ENCODE results near the gene CACNG4.

CACNG4 gene

DNA sequence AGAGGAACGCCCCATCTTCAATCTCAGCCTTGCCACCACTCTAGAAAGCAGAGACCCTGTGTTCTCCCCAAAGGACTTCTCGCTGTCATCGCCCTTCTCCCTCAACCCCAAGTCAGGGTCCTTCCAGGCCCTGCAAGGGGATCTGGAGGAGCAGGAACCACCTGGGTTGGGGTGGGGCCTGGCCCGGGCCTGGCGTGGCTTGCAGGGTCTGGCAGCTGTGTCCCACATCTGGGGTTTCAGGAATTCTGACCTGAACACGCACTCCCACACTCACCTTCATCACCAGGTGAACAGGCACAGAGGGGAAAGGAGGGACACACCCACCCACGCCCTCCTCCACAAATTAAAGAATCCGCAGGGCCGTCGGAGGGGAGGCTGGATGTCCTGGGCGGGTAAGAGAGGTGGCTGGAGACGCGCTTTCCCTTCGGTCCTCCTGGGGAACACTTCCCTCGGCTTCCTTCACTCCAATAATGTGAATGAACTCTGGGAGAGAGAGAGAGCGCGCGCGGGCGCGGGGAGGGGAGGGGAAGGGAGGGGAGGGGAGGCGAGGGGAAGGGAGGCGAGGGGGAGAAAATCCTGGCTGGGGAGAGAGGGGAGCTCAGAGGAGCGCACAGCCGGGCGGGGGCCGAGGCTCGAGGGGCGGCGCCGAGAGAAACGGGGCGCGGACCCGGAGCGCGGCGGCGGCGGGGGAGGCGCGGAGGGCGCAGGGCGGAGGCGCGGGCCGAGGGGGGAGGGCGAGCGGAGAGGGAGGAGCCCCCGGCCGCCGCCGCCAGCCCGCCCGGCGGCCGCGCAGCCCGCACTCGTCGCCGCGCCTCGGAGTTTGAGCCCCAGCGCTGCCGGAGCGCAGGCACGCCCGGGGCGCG is at the start of gene CACNG4:
Gene CACNG4 (plus strand): TSS at position 799 of the 863 bp plus-strand sequence. CDS start 205 bp downstream, outside the sequence.
- peak; percentile 80 for DNase-seq (ENCODE audit: low spot score)

DNA sequence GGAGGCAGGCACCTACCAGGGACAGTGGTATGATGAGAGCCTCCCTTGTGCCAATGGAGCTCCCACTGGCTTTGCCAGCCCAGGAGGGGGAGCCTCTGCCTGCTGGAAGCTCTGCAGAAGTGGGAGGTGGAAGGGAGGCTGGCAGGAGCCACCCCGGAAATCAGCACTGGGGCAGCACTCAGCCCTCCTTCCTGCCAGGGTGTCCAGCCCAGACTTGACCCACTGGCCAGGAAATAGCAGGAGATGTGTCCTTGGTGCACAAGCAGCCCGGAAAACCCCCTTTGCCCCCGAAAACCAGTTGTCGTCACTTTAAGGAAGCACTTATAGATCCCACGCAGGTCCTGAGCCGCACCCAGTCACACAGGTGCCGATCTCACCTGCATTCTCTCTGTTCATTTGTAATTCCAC is 49.3 kb upstream of the CACNG4 start:
- DNase-seq (ENCODE audit: low spot score) = peak; percentile 71

DNA sequence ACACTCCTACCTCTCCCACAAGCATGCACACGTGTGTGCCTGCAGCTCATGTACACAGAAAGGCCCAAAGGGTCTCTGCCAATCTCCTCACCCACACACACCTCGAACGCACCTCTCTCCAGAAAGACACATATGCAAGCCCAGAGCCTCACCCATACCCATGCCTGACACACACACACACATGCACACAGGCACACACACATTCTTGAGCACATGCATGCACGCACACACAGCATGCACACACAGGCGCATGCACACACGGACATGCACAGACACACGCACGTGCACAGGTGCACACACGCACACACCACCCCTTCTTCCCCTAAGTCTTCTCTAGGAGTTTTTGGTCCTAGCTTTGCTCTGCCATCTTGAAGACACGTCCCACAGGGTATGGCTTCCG is 48.7 kb upstream of the CACNG4 start:
- no peak for DNase-seq (ENCODE audit: low spot score)

DNA sequence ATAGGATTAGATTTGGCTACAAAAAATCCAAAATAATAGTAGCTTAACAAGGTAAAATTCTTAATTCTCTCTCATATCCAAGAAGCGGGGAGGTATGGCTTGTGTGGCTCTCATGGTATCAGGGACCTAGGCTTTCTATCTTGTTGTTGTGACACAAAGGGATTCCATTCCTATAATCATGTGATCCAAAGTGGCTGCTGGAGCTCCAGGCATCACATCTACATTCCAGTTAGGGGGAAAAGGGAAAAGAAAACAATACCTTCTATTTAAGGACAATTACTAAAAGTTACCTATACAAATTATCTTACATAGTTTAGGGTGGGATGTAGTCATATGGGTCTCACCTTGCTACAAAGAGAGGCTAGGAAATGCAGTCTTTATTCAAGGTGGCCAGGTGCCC is 47.6 kb upstream of the CACNG4 start:
- DNase-seq (ENCODE audit: low spot score) = no peak

DNA sequence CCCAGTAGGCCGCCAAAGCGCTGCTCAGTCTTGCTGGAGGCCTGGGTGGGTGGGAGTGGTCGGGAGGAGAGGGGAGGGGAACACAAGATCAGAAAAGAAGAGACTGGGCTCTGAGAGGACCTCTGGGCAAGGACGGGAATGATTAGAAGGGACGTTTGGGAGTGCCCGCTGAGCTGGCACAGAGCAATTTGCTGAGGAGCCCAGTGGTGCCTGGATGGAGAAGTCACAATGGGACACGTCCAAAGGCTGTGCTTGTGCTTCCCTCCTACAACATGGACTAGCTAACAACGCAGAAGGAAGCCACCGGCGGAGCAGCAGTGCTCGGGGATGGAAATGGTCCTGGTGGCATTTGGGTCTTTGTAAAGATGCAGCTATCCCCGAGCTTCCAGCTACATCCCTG is 45.6 kb upstream of the CACNG4 start:
- no peak for DNase-seq (ENCODE audit: low spot score)

DNA sequence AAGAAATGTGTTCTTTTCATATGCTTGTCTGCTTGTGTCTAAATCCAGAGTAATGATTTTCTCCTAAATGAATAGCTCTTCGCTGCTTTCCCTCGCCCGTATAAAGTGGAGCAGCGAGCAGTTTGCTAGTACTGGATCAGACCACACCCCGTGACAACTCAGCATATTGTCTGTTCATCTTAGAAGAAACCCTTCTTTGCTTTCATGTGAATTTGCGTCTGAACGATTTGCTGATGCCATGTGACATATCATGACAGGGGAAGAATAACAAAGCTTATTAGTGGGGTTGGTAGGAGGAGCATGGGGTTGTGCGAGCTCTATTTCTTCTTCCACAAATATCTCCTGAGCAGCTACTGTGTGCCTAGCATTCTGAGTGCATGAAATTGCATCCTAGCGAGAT is 44.1 kb upstream of the CACNG4 start:
- DNase-seq (ENCODE audit: low spot score) = no peak

DNA sequence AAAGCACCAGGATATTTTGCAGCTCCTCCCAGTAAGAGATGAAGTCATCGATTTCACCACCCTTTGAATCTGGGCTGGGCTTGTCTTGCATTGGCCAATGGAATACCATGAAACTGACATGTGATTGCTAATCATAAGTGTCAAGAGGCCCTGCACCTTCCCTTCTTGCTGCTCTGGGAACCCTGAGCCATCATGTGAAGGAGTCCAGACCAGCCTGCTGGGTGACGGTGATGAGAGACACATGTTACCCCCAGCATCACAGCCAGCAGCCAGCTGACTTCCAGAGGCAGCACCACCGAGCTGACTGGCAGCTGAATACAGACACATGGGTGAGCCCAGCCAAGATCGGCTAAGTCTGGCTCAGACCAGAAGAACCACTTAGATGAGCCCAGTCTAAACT is 43.6 kb upstream of the CACNG4 start:
- DNase-seq (ENCODE audit: low spot score) = no peak

DNA sequence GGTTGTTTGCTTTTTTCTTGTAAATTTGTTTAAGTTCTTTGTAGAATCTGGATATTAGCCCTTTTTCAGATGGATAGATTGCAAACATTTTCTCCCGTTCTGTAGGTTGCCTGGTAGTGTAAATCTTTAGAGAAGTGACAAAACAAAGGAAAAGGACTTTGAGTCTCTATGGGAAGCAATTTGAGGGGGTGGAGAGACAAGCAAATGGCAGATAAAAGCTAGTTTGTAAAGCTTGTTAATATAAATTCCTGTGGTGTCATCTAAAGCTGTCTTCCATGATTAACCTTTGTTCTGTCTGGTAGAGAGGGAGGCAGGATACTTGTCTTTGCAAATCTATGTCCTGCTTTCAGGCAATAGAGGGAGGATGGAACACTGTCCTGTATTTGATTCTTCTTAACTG is 40.6 kb upstream of the CACNG4 start:
- no peak for DNase-seq (ENCODE audit: low spot score)

DNA sequence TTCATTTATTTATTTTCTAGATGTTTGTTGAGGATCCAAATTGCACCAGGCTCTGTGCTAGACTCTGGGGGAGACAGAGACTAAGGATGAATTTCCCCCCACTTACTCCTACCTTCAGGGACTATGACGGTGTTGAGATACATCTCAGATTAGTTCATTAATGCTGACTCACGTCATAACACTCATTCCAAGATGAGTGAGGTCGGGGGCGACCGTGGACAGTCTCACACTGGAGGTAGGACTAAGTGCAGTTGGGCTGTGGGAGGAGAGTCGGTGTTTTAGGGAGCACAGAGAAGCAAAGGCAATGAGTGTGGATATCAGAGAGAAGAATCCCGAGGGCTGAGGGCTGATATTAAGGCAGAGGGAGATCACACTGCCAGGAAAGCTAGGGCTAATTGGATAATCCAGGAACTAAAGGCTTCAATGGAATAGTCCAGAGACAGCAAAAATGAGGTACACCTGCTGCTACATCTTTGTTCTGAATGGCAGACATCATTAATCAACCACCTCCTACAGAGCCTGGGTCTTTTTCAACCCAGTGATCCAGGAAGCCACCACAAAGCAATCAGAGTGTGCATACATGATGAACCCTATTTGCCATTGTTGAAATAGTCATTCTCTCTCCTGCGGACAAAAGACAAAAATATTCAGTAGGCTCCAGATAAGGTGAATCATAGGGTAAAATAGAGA is 38.6 kb upstream of the CACNG4 start:
- DNase-seq (ENCODE audit: low spot score) = no peak

DNA sequence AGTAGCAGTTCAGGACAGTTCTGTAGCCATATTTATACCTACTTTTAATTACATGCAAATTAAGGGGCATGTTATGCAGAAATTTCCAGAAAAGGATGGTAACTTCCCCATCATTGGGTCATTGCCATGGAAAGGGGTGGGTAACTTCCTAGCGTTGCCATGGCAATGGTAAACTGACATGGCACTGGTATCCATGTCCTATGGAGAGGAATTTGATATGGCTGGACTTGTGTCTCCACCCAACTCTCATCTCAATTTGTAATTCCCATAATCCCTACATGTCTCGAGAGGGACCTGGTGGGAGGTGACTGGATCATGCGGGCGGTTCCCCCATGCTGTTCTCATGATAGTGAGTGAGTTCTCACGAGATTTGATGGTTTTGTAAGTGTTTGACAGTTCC is 35.6 kb upstream of the CACNG4 start:
- no peak for DNase-seq (ENCODE audit: low spot score)

DNA sequence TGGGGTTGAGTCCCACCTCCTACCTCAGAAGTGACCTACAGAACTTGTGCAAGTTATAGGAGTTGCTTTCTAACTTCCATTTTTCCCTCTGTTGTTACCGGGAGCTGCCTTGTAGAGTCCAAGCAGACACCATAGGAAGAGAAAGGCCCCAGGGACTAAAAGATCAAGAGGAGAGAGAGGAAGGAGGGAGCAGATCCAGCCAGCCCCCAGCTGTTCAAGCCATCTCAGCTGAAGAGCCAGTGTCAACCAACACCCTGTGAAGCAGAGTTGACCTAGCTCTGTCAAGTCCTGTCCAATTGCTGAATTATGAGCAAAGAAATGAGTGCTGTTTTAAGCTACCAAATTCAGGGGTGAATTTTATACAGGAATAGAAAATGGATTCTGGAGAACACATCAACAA is 34.9 kb upstream of the CACNG4 start:
- no peak for DNase-seq (ENCODE audit: low spot score)

DNA sequence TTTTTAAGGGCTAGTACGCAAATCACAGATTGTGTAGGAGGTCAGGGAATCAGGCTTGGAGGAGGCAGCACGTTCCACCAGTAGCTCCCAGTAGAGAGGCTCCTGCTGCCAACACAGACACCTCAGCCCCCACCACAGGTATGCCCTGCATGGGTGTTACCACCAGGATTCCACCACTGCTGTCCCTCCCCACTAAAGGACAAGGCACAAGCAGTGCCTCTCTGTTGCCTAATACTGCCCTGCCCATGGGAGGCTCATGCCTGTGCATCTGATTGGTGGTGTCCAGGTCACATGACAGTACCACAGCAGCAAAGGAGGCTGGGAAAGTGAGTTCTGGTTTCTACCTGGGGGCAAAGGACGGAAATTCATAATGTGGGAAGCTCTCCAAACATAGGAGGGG is 33.6 kb upstream of the CACNG4 start:
- DNase-seq (ENCODE audit: low spot score) = peak; percentile 74

DNA sequence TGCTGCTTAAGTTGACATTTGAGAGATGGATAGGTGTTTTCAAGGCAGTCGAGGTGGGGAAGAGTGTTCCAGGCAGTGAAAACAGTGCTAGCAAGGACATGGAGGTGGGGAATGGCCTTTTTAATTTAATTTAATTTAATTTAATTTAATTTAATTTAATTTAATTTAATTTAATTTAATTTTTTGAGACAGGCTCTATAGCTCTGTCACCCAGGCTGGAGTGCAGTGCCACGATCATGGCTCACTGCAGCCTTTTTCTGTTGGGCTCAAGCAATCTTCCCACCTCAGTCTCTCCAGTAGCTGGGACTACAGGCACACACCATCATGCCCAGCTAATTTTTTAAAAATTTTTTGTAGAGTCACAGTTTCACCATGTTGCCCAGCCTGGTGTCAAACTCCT is 32.2 kb upstream of the CACNG4 start:
- DNase-seq (ENCODE audit: low spot score) = no peak

DNA sequence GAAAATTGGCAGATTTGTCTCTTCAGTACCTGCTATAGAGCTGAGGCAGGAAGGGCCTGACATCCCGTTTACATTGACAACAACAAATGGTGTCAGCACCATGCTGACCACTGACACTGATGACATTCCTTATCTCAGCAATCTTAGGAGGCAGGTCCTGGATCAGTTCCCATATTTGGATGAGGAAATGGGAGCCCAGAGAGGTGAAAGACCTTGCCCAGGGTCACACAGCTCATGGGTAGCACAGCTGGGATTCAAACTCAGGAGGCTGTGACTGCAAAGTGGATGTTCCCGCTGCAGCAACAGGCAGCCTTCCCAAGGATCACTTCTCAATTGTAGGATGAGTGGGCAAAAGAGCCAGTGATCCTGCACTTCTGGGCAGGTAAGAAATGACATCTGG is 30.5 kb upstream of the CACNG4 start:
- no peak for DNase-seq (ENCODE audit: low spot score)

DNA sequence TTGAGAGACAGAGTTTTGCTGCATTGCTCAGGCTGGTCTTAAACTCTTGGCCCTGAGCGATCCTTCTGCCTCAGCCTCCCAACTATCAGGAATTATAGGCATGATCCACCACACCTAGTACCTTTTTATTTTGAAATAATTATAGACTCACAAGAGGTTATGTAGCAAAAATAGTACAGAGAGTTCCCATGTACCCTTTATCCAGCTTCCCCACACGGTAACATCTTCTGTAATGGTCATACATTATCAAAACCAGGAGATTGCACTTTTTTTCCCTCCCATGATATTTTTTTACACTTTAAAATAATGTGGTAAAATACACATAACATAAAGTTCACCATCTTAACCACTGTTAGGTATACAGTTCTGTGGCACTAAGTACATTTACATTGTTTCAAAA is 28.8 kb upstream of the CACNG4 start:
- DNase-seq (ENCODE audit: low spot score) = no peak

DNA sequence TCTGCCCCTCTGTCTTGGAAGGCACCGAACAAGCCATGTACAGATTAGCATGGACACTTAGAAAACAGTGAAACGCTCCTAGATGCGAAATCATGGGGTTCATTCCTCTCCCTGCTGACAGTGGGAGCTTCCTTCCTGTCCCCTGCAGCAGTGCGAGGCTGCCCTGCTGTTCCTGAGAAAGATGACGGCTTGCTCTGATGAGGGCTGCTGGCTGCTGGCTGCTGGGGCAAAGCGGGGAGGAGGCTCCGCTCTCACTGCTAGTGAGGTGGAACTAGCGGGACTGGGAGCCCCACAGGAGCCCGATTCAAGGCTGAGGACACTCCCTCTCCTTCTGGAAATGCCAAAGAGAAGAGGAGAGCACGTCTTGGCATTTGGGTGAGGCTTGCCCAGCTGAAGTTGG is 25.9 kb upstream of the CACNG4 start:
- no peak for DNase-seq (ENCODE audit: low spot score)

DNA sequence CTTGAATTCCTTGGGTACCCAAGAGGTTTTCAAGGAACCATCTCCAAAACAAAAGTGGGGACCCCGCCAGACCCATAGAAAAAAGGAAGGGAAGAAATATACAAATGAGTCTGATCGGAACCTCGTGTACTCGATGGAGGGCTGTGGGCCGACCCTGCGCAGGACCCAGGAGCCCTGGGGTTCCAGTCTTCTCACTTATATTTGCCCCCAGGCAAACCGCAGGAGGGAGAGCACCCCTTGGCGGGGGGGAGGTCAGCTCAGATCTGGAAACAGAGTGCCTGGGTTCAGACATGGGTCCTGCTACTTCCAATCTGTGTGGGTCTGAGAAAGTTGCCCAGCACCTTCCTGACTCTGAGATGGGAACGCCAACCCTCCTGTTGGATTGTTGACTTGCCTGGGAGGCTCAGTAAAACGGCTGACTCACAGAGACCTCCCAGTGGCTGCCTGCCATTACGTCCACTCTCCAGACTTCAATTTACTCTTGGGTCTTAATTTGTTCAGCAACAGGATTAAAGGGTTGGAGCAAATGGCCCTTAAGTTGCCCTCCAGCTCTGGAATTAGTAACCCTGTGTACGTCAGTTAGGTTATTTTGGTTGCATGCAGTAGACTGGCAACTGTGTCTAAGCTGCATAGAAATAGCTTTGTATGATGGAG is 24.9 kb upstream of the CACNG4 start:
- no peak for DNase-seq (ENCODE audit: low spot score)

DNA sequence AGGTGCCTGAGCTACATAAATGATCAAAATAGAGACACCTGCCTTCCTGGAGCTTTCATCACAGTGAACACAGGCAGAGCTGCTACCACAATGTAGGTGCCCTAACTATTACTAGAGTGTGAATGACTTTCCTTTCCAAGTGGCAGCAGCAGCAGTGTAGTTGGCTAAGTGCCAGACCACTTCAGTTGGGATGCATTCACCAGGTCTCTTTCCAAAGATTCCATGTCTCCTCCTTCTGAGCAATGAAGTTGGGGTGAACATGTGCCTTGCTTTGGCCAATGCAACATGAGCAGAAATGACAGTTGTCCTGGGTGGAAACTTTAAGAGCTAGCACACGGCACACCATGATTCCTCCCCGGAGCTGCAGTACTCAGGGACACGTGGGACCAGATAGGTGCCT is 23.3 kb upstream of the CACNG4 start:
- no peak for DNase-seq (ENCODE audit: low spot score)

DNA sequence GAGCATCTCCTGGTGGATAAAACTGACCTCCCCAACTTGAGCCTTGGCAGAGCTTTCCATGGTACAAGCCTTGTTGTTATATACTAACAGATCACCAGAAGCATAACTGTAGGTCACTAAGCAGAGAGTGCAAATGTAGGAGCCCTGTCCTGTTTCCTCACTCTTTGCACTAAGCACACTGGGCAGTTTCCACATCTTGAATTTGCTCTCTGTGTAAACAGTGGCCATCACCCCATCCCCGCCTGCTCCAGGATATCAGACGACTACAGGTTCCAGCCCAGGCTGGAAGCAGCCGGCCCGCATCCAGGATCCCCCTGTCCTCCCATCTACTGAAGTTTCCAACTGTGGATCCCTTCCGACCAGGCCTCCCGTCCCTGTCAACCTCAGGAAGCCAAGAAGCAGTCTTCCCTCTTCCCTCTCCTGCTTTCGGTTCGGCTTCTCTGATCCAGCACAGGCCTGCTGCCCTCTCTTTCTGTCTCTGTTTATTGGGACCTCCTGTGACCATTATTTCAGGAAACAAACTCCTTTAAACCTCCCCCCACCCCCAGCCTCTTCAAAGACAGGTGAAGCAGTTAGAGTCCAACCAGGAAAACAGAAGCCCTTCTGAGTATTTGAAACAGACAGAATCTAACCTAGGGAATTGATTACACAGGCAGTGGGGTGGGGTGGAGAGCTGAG is 22.6 kb upstream of the CACNG4 start:
- DNase-seq (ENCODE audit: low spot score) = no peak

DNA sequence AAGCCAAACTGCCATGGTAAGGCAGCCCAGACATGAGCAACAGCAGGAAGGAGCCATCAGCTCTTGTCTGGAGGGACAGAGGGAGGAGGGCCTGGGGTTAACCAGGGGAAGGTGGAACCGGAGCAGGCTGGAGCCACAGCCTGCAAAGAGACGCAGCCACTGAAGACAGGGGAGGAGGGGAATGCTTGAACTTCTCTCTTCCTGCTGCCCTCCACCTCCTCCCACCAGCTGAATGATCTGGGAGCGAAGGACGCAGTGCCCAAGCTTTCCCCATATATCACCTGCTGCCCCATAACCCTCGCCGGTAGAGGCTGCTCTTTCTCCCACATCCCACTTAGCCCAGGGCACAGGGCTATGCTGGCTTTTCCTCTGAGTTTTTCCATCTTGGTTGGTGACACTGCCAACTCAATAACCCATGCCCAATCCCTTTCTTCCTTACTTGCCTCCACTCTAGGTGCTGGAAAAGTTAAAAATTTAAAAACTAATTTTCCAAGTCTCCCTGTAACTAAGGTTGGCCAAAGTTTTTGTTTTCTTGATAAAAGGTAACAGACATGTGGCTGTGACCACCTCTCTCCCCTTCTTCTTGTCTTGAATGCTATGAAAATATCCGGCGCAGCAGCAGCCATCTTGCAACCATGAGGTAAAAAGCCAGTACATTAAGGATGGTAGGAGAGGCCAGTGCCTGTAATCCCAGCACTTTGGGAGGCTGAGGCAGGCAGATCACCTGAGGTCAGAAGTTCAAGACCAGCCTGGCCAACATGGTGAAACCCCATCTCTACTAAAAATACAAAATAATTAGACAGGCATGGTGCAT is 21.8 kb upstream of the CACNG4 start:
- DNase-seq (ENCODE audit: low spot score) = peak; percentile 40

DNA sequence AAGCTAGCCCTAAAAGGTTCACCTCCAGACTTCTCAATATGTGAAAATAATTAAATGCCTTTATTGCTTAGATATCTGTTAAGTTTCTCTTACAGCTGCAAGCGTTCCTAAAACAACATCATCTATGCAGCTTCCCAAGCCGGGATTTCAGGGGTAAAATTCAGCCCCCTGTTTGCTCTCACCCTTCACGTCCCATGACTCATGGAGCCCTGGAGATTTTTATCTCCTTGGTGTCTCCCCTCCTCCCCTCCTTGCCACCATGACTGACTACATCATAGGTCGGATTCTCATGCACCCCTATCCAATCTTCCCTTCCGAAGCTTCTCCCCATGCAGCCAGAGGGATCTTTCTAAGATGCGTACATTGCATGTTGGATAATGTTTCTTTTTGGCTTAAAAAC is 21.0 kb upstream of the CACNG4 start:
- DNase-seq (ENCODE audit: low spot score) = no peak
